HepG2 (cell line): ENCODE data around the gene CDC26. TPM values are rescaled to one million over a fixed set of nuclear protein-coding genes. Genes with fewer than 3 reads are reported as not detected.

Experiments used
- ELF1 ChIP-seq: sonication (generic); formaldehyde crosslinking; IDR thresholded peaks from 2 replicates; pipeline ENCODE4 v1.4.0; 2020; ENCODE audit warnings: missing genetic modification reagents
- ETV5 ChIP-seq: IDR thresholded peaks from 2 replicates; pipeline ENCODE4 v1.6.1; 2018; ENCODE audit warnings: missing biosample characterization, missing genetic modification reagents, inconsistent platforms, borderline replicate concordance
- KDM5B ChIP-seq: sonication (generic); formaldehyde crosslinking; IDR thresholded peaks from 2 replicates; pipeline ENCODE4 v1.4.0; 2020; ENCODE audit warnings: missing genetic modification reagents, mild to moderate bottlenecking, borderline replicate concordance
- LRRFIP1 ChIP-seq: sonication (generic); formaldehyde crosslinking; conservative IDR thresholded peaks from 2 replicates; pipeline ENCODE4 v1.4.0; 2020; ENCODE audit warnings: missing genetic modification reagents
- MED8 ChIP-seq: sonication (generic); formaldehyde crosslinking; IDR thresholded peaks from 2 replicates; pipeline ENCODE4 v1.8.1; 2023; ENCODE audit warnings: mild to moderate bottlenecking, missing genetic modification reagents; ENCODE audit not compliant: insufficient replicate concordance
- MXD4 ChIP-seq: IDR thresholded peaks from 2 replicates; pipeline ENCODE4 v1.6.1; 2016; ENCODE audit warnings: mild to moderate bottlenecking, missing biosample characterization, missing genetic modification reagents
- PAF1 ChIP-seq: IDR thresholded peaks from 2 replicates; pipeline ENCODE4 v1.6.1; 2016; ENCODE audit warnings: missing genetic modification reagents, missing compliant biosample characterization
- REPIN1 ChIP-seq: sonication (generic); formaldehyde crosslinking; IDR thresholded peaks from 2 replicates; pipeline ENCODE4 v1.8.0; 2022; ENCODE audit warnings: missing genetic modification reagents, low read depth, mild to moderate bottlenecking, borderline replicate concordance
- SIN3A ChIP-seq: IDR thresholded peaks from 2 replicates; pipeline ENCODE4 v1.6.1; 2011; ENCODE audit warnings: low read depth, mild to moderate bottlenecking, control low read depth, low read length, borderline replicate concordance
- SIN3B ChIP-seq: fragments of 150-350 bp; IDR thresholded peaks from 2 replicates; pipeline ENCODE4 v1.6.1; 2014; ENCODE audit warnings: low read length
- SMARCE1 ChIP-seq: fragments of 450-650 bp; IDR thresholded peaks from 2 replicates; pipeline ENCODE4 v1.6.1; 2017; ENCODE audit warnings: borderline replicate concordance
- ZBTB7A ChIP-seq: sonication (generic); formaldehyde crosslinking; IDR thresholded peaks from 2 replicates; pipeline ENCODE4 v1.8.0; 2022; ENCODE audit warnings: mild to moderate bottlenecking, missing genetic modification reagents
- ZBTB7B ChIP-seq: sonication (generic); formaldehyde crosslinking; IDR thresholded peaks from 2 replicates; pipeline ENCODE4 v1.4.0; 2020; ENCODE audit warnings: missing genetic modification reagents
- ZFP36L1 ChIP-seq: sonication (generic); formaldehyde crosslinking; IDR thresholded peaks from 2 replicates; pipeline ENCODE4 v1.8.0; 2022; ENCODE audit warnings: mild to moderate bottlenecking, missing genetic modification reagents, moderate library complexity
- ZNF3 ChIP-seq: IDR thresholded peaks from 2 replicates; pipeline ENCODE4 v1.7.0; 2017; ENCODE audit warnings: inconsistent platforms
- ZNF460 ChIP-seq: sonication (generic); formaldehyde crosslinking; IDR thresholded peaks from 2 replicates; pipeline ENCODE4 v1.5.1; 2020; ENCODE audit warnings: missing genetic modification reagents, mild to moderate bottlenecking, borderline replicate concordance
- ZNF543 ChIP-seq: sonication (generic); formaldehyde crosslinking; IDR thresholded peaks from 2 replicates; pipeline ENCODE4 v1.4.0; 2020; ENCODE audit warnings: mild to moderate bottlenecking, missing genetic modification reagents
- ZNF557 ChIP-seq: sonication (generic); formaldehyde crosslinking; IDR thresholded peaks from 2 replicates; pipeline ENCODE4 v1.4.0; 2020; ENCODE audit warnings: missing genetic modification reagents
- ZNF589 ChIP-seq: sonication (generic); formaldehyde crosslinking; conservative IDR thresholded peaks from 2 replicates; pipeline ENCODE4 v1.8.0; 2022; ENCODE audit warnings: mild to moderate bottlenecking, moderate library complexity, missing genetic modification reagents
- ZNF704 ChIP-seq: sonication (generic); formaldehyde crosslinking; IDR thresholded peaks from 2 replicates; pipeline ENCODE4 v1.8.1; 2023; ENCODE audit warnings: mild to moderate bottlenecking, inconsistent platforms, moderate library complexity, missing genetic modification reagents, borderline replicate concordance
- polyA plus RNA-seq, 8 experiments: library from polyadenylated mRNA; depleted of rRNA in 3 of 8; stranded (reverse) in 7 of 8; unstranded in 1 of 8; fragments of >200 nt; fragmentation: Illumina TruSeq in 4 of 8; extraction: Trizol in 4 of 8; gene quantifications; 2 replicates each; pipeline versions ENCODE4 v1.2.1 to v1.2.3, GENCODE V29; 2011 to 2016; ENCODE audit warnings: low read depth in 4 of 8, missing spikeins in 1 of 8, mixed read lengths in 1 of 8; ENCODE audit not compliant: insufficient read depth in 1 of 8
- total RNA-seq, 5 experiments: library from RNA; depleted of rRNA; stranded (reverse); fragments of >200 nt; fragmentation: Illumina TruSeq; extraction: Trizol; gene quantifications; 2 replicates each; pipeline ENCODE4 v1.2.3, GENCODE V29; 2016; ENCODE audit warnings: low read depth in 1 of 5
- TF ChIP-seq, protein P1 (sequence below): sonication (generic); formaldehyde crosslinking; IDR thresholded peaks from 2 replicates; pipeline ENCODE4 v1.9.0; 2021; ENCODE audit warnings: missing genetic modification reagents, borderline replicate concordance
- TF ChIP-seq, protein P2 (sequence below): IDR thresholded peaks from 2 replicates; pipeline ENCODE4 v1.6.1; 2012; ENCODE audit warnings: low read depth, low read length, improper control_type of control experiment

Gene CDC26
- total and polyA plus RNA-seq, 2 of the 13 experiments (the other 11 are each of a cell fraction or from before 2014, with no cell fraction given): 26.6 to 57.9 TPM

DNA sequence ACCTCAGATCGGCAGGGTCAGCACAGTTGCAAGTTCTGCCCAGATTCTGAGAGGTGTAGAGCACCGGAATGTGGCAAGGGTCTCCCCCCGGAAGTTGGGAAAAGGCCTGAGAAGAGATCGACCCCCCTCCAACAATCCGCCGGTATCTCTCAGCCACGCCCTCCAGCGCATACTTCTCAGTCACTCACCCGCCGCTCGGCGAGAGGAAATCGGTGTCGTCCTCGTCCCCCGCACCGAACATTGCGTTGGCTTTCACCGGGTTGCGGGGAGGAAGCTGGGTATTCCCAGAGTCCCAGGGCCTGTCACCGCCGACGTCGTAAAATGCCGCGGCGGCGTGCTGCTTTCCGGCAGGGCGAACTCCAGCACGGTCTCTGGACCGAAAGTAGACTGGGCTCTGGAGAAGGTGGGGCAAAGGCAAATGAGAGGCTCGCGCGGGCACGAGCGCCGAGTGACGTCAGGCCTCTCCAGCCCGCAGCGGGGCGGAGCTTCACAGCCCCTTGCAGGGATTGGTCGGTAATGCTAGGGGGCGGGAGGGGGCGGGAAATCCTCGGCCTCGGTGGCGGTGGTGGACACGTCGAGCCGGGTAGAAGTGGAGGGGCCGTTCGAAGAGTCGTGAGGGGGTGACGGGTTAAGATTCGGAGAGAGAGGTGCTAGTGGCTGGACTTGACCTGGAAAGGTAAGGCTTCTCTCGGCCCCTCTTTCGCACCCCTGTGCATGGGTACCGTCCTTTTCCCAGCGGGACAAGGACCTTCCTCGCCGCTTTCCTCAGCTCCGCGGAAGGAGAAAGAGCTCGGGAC lies 54.2 kb downstream of the CDC26 start, which contains the start of the genes FKBP15 and SLC31A1 (continued):
- TF ChIP-seq ZBTB7B (CRISPR knock-in tag): no peak; the same call in none of the 2 replicates
- peak; percentile 65; the same call in 1 of the 2 replicates for TF ChIP-seq ZFP36L1
- no peak; the same call in 1 of the 2 replicates for TF ChIP-seq SIN3B
- peak; percentile 56; the same call in 1 of the 2 replicates for TF ChIP-seq ZNF543 (CRISPR knock-in tag)
- TF ChIP-seq REPIN1 (CRISPR knock-in tag): peak; percentile 87
- peak; percentile 77 for TF ChIP-seq ETV5 (CRISPR knock-in tag)
- peak; percentile 51; the same call in 1 of the 2 replicates for TF ChIP-seq MXD4
- 0 out of 2 replicates have a peak, but pooled peaks have one; percentile 53 for TF ChIP-seq ZNF557 (CRISPR knock-in tag)
- TF ChIP-seq ZBTB7A (CRISPR knock-in tag): no peak
- no peak for TF ChIP-seq MED8 (CRISPR knock-in tag)
- no peak for TF ChIP-seq LRRFIP1 (CRISPR knock-in tag)
- TF ChIP-seq, protein P1, sequence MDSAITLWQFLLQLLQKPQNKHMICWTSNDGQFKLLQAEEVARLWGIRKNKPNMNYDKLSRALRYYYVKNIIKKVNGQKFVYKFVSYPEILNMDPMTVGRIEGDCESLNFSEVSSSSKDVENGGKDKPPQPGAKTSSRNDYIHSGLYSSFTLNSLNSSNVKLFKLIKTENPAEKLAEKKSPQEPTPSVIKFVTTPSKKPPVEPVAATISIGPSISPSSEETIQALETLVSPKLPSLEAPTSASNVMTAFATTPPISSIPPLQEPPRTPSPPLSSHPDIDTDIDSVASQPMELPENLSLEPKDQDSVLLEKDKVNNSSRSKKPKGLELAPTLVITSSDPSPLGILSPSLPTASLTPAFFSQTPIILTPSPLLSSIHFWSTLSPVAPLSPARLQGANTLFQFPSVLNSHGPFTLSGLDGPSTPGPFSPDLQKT (CRISPR knock-in tag): no peak
- TF ChIP-seq SMARCE1: no peak
- TF ChIP-seq KDM5B (CRISPR knock-in tag): no peak; the same call in 1 of the 2 replicates
- no peak for TF ChIP-seq ZNF3 (CRISPR knock-in tag)
- TF ChIP-seq, protein P2, sequence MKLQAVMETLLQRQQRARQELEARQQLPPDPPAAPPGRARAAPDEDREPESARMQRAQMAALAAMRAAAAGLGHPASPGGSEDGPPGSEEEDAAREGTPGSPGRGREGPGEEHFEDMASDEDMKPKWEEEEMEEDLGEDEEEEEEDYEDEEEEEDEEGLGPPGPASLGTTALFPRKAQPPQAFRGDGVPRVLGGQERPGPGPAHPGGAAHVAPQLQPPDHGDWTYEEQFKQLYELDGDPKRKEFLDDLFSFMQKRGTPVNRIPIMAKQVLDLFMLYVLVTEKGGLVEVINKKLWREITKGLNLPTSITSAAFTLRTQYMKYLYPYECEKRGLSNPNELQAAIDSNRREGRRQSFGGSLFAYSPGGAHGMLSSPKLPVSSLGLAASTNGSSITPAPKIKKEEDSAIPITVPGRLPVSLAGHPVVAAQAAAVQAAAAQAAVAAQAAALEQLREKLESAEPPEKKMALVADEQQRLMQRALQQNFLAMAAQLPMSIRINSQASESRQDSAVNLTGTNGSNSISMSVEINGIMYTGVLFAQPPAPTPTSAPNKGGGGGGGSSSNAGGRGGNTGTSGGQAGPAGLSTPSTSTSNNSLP: no peak
- TF ChIP-seq ZNF460 (CRISPR knock-in tag): no peak
- peak; percentile 25; the same call in 1 of the 2 replicates for TF ChIP-seq ZNF704 (CRISPR knock-in tag)
- TF ChIP-seq SIN3A: peak; percentile 83; the same call in 1 of the 2 replicates
- TF ChIP-seq ZNF589 (CRISPR knock-in tag): no peak
- peak; percentile 90 for TF ChIP-seq ELF1 (CRISPR knock-in tag)
- TF ChIP-seq PAF1 (CRISPR knock-in tag): no peak
